IPS-18c (cell line): ENCODE results near the gene APOBEC4.

ENCODE experiments used
- H3K4me3 ChIP-seq: 2 replicates; pipeline ENCODE4 v1.7.0; 2013; ENCODE audit warnings: low read depth, mild to moderate bottlenecking, low read length, moderate library complexity; ENCODE audit not compliant: insufficient read depth
- H3K9me3 ChIP-seq: one replicate; pipeline ENCODE4 v1.6.1; 2013; ENCODE audit warnings: mild to moderate bottlenecking, low read length, moderate library complexity; ENCODE audit not compliant: control insufficient read depth, insufficient read depth

The APOBEC4 gene

DNA sequence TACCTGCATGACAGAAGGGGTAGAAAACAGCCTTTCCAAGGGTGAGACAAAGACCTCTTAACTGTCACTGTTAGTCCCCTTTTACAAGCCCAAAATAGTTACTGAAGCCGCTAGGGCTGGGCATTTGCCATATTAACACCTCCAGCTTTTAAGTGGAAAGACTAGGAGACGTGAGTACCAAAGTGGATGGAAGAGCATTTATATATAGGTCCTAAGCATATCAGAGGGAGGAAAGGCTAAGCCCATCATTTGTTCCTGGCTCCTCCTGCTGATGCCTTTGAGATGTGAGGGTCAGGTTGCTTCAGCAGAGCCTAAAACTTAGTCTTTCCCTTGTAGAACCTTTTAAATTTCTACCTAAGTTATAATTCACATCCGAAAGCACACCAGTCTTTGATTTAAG is 25.7 kb upstream of the APOBEC4 start:
- H3K9me3 ChIP-seq, result no peaks in the 10 kb centered on the region
- no peak overlapping the region for H3K4me3 ChIP-seq

DNA sequence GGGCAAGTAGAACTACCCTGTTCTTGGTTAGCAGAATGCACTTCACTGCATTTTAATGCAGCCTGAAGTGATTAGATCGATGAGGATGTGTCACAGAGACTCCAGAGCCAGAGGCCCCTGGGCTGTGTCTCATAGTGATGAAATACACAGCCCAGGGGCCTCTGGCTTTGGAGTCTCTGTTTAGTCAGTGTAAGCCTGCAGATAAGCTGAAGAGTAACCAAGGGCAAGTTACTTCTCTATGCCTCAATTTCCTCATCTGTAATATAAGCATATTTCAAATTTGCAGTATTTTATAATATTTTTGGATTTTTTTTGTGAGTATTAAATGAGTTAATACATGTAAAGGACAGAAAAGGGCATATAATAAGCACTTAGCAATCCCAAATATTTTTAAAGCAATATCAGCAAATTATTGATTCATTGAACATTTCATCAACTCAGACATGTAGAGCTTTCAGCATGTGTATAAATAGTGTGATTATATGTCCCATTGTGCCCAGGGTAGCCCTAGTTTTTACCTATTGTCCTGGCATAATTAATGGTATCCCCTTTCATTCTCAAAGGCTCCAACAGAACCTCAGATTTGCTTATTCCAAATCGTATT is 23.6 kb upstream of the APOBEC4 start:
- H3K4me3 ChIP-seq, result no peak overlapping the region
- no peaks in the 10 kb centered on the region for H3K9me3 ChIP-seq

DNA sequence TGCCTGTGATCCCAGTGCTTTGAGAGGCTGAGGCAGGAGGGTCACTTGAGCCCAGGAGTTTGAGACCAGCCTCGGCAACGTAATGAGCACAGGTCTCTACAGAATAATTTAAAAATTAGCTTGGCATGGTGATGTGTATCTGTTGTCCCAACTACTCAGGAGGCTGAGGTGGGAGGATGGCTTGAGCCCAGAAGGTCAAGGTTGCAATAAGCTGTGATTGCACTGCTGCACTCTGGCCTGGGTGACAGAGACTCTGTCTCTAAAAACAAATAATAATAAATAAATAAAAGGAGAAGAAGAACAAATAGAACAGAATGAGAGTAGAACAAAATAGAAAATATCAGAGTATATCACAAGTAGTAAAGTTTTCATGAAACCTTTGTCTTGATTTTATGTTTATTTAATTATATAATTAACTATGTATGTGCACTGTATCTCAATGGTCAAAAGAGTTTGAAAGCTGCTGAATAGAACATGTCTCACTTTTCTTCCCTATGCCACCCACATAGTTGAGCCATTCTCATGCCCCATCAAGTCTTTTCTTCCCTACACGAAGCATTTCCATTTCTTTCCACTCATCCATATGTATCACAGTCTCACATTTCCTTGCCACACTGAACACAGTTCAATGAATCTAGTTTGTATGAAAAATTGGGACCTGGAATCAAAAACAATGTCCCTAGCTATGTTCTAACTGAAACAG is 22.9 kb upstream of the APOBEC4 start:
- no peaks in the 10 kb centered on the region for H3K9me3 ChIP-seq

DNA sequence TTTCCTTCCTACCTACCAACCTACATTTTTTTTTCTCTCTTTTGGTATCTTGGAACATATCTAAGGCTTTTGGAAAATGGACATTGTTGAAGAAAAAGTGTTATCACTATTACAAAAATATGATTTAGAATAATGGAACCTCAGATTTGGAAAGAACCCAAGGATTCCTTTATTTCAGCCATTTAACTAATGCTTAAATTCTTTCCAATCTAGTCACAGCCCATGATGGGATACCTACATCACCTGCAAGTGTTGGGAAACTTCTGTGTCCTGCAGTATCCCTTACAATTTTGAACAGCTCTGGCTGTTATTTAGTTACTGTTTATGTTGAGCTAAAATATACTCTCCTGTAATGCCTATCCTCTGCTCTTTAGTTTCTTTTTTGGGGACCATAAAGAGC is 22.3 kb upstream of the APOBEC4 start:
- Histone ChIP-seq H3K4me3 (no peak overlapping the region), H3K9me3 (no peaks in the 10 kb centered on the region)

More for the DNA sequence above, 22.9 kb upstream of the APOBEC4 start:
- H3K4me3 ChIP-seq, result no peak overlapping the region

DNA sequence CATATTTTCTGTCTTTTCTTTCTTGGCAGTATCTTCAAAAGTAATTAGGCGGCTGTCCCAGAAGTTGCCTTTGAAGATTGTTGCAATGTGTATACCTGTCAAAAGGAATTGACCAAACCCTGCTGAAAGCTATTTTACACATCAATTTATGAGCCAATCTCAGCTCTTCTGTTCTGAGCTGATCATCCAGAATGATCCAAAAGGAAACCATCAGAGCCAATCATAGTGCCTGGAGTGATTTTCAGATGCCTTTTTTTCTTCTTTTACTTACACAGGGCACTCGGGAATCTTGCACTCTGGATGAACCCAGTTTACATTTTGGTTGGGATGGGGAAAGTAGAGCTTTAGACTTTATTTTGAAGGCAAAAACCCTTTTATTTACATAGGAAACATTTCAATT is 21.8 kb upstream of the APOBEC4 start:
- H3K9me3 ChIP-seq, result no peaks in the 10 kb centered on the region
- no peak overlapping the region for H3K4me3 ChIP-seq

DNA sequence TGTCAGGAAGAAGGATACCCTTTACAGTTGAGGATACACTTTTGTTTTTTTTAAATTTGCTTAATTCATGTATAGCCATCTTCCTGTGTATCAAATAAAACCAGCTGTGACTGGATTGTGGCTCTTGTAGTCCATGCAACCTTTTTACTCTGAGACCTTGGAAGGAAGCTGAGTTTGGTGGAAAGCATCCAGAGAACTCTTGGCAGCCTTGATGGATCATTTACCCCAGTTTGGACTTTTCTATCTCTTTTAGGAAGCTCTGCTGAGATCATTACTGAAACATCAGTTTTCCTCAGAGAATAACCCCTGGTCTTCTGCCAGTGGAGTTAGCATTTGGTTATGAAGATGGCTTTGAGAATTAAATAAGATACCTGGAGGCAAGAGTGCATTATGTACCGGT is 21.2 kb upstream of the APOBEC4 start:
- H3K4me3 ChIP-seq, result no peak overlapping the region

DNA sequence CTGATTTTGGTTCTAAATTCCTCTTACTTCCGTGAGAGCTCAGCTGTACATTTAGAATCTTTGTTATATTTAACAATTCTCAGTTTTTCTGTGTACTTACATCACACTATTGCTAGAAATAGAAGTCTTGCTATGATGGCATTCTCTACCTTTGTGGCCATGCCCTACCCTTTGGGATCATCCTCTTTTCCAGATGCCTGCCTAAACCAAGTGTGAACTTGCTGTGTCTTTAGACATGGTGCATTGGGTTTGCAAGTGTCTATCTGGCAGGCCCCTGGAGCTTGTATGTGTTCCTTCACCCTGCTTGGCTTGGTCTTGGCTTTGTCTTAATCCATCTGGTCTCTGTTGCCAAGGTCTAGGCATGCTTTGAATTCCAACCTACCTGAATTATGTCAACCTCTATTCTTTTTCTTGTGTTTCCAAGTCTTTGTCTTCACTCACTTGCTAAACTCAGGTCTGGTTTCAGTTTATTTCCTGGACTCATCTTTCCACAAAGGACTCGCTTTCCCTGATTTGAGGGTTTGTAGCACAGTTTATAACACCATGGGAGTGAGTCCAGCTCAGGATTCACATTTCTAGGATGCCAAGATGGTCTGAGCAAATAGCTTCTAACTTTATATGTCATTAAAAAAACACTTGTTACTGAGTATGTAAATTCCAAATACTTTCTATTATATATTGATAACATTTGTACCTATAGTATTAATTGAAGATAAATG is 20.6 kb upstream of the APOBEC4 start:
- Histone ChIP-seq H3K4me3 (no peak overlapping the region), H3K9me3 (no peaks in the 10 kb centered on the region)

More for the DNA sequence above, 21.2 kb upstream of the APOBEC4 start:
- H3K9me3 ChIP-seq, result no peaks in the 10 kb centered on the region

DNA sequence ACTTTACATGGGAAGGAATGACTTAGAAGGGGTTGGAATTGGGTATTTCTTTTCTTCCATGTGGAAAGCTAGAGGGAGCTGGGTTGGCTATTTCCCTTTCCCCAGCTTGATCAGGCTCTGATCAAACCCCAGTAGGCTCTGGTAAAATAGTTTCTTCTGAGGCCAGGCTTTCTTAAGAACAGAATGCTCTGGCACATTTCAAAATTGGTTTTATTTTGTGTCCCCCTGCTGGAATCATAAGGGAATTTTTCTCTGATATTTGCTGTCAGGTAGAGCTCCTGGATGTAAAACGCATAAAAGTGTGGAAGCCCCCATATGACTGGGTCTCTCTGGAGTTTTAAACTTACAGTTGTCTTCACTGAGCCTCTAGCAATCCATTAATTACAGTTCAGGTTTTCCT is 17.1 kb upstream of the APOBEC4 start:
- no peaks in the 10 kb centered on the region for H3K9me3 ChIP-seq

DNA sequence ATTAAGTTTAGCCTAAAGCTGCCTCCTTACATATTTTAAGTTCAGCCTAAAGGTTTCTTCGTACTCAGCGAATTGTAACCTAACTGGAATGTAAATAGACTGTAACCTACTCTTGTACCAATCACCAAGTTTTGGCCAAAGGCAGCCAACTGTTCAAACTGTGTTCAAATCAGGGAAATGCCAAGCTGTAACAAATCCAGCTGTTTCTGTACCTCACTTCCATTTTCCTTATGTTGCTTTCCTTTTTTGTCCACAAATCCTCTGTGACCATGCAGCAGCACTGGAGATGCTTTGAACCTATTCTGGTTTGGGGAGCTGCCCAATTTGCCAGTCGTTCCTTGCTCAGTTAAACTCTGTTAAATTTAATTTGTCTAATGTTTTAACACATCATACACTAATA is 3.2 kb upstream of the APOBEC4 start:
- H3K9me3 ChIP-seq, result no peaks in the 10 kb centered on the region

More for the DNA sequence above, 17.1 kb upstream of the APOBEC4 start:
- no peak overlapping the region for H3K4me3 ChIP-seq

DNA sequence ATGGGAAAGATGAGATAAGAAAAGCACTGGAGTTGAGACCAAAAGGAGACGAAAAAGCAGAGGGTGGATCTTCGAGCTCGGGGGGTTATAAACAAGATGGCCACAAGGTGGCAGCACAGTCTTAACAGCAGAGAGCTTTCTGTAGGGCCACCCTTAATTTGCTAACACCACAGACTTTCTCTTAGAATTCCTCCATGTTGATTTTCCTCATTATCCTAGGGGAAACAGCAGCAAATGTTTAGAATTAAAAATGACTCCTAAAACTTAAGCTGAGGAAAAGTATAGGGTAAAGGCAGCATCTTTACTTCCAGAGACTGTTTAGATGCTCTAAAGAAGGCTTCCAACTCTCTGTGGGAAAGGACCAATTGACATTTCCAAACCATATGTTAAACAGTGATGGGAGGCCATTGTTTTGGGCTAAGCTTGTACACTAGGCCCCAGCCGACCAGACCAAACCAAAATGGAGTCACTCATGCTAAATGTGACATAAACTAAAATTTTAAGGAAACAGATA is 2.5 kb upstream of the APOBEC4 start:
- Histone ChIP-seq H3K9me3 (no peaks in the 10 kb centered on the region), H3K4me3 (no peak overlapping the region)

More for the DNA sequence above, 3.2 kb upstream of the APOBEC4 start:
- no peak overlapping the region for H3K4me3 ChIP-seq

DNA sequence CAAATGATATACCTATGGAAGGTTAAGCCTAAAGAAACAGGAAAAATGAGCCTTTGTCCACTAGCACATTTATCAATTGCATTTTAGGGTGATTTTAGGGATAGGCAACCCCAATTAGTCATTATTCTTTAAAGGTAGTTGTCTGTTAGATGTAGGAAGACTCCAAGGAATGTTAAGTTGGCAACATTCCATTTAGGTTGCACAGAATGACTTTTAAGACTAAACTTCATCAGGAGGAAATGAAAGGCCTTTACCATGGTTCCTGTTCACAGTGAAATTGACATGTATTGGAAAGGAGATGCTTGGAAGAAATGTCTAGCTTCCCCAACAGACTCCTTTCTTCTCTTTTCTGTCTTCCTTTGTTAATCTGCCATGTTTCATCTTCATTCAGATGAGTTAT is 1.6 kb upstream of the APOBEC4 start:
- Histone ChIP-seq H3K9me3 (no peaks in the 10 kb centered on the region), H3K4me3 (no peak overlapping the region)

DNA sequence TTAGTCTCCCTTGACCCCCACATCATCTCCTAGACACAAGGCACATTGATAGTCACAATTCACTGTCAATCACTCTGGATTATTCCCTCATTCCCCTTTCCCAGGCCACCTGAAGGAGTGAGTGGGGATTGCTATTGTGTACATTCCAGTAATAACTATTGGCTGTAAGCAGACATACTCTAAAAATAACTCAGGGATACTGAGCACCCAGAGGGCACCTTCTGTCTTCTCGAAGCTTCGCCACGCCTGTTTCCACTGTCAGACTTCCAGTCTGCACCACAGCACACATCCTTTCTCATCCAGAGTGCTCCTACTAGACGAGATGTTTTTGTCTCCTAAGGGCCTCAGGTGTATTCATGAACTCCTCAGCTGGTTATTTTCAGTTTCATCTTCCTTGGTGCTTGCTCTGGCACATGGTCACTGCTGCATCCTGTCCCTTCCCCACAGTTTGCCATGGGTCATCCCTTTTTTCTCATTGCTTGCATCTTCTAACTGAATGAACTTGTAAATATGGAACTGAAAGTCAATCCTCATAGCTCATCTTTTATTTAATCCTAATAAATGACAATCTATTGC is 848 bp upstream of the APOBEC4 start:
- H3K4me3 ChIP-seq, result no peak overlapping the region
- H3K9me3 ChIP-seq, result no peaks in the 10 kb centered on the region

DNA sequence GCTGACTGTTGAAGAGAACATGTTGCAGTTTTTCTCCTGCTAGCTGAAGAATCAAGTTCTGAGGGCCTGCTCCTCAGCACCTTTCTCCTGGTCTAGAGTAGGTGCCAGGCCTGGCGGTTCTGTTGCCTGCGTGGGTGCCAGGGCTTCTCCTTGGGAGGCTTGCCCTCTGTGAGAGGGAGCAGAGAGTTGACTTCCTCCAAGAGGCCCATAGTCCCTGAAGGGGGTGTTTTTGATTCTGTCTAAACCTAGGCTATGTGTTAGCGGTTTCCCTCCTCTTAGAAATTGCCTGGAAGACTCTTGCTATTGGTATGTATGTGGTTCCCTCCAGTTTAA is 312 bp upstream of the APOBEC4 start:
- Histone ChIP-seq H3K9me3 (no peaks in the 10 kb centered on the region), H3K4me3 (no peak overlapping the region)

DNA sequence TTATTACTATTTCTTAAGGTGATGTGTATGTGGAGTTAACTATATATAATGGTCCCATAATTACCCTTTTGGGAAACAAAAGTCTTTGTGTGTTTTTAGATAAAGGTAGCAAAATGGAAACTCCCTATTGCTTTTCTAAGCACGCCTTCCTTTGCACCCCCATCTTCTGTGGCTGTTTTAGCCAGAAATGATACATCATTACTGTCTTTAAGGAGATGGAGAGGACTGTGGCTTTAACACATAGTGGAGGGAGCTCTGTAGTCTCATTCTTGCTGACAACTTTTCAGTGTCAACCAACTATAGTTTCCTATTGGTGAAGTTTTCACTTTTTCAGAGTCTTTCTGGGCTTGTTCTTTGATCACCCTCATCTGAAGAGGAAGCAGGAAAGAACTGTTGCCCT is 1.0 kb downstream of the APOBEC4 start:
- no peaks in the 10 kb centered on the region for H3K9me3 ChIP-seq
- no peak overlapping the region for H3K4me3 ChIP-seq

DNA sequence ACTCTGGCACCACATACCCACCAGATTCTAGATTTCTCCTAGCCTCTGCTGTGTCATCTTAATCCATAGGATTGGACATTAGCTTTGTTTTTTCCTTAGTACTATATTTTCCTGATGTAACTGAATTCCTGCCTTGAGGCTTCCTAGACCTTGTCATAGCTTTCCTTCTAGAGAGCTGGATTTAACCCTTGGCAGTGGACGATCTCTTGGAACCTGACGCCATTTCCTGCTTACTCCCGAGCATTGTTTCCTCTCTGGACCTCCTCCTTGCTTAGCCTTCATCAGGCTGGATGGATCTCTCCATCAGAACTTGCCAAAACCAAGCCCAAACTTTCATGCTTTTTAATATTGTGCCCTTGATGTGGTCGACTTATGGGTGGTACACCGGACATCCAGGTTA is 1.5 kb downstream of the APOBEC4 start:
- no peak overlapping the region for H3K4me3 ChIP-seq
- H3K9me3 ChIP-seq, result no peaks in the 10 kb centered on the region

DNA sequence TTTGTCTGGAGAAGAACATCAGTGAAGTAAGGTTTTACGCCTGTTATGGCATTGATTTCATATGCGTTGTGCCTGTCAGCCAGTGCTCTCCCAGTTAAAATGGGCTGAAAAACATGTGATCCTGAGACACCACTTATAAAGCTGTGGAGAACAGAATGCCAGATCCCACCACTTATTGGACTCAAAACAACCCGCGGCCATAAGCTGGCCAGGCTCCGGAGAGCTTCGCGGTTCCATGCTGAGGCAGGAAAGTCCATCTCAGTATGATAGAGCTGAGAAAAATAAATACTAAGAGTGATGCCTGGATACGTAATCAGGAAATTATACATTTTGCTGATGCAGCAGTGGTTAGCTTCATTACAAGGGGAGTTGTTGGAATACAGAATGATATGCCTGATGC is 5.1 kb downstream of the APOBEC4 start:
- H3K4me3 ChIP-seq, result no peak overlapping the region
- no peaks in the 10 kb centered on the region for H3K9me3 ChIP-seq

DNA sequence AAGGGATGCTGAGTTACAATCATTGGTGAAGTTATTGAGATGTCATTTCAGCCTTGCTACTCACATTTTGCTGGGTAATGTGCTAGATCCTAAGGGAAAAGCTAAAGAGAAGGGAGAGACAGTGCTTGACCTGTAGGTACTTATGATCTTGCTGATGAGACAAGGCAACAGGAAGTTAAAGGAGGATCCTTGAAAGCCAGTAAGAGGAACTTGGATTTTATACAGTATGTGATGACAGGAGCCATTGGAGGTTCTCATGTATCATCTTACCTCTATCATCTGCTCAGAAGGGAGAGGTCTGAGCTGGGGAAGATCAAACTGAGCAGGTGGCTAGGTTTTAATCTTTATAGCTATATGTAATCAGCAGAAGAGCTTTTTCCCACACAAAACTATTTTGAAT is 6.3 kb downstream of the APOBEC4 start:
- Histone ChIP-seq H3K9me3 (no peaks in the 10 kb centered on the region), H3K4me3 (no peak overlapping the region)

DNA sequence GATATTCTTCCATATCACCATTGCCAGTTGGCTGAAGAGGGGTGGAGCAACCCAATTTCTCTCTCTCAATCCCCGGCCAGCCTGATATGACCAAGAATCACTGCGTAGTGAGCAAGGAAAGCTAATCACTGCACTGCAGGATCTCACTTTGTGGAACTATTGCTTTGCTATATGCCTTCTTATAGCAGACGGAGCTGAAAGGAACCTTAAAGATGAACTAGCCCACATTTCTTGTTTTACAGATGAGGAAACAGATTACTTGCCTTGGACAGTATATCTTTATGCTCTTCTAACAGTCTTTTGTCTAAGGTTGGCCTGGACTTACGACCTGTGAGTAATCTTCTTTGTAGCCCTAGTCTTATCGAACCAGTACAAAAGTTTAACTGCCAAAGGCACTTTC is 7.6 kb downstream of the APOBEC4 start:
- no peak overlapping the region for H3K4me3 ChIP-seq
- H3K9me3 ChIP-seq, result no peaks in the 10 kb centered on the region
